HG03095 (cell line): ENCODE data around the gene IDH3G.
"Not testable (repeated sequence)": the region's sequence is repeated elsewhere in the genome, so short reads cannot be mapped to it uniquely, and the experiment has no call there.

Source experiments
- ATAC-seq: cut with Tn5 transposase; IDR thresholded peaks from one replicate; pipeline ENCODE4 v1.9.1; 2021; ENCODE audit warnings: moderate library complexity; ENCODE audit not compliant: unreplicated experiment

IDH3G gene

DNA sequence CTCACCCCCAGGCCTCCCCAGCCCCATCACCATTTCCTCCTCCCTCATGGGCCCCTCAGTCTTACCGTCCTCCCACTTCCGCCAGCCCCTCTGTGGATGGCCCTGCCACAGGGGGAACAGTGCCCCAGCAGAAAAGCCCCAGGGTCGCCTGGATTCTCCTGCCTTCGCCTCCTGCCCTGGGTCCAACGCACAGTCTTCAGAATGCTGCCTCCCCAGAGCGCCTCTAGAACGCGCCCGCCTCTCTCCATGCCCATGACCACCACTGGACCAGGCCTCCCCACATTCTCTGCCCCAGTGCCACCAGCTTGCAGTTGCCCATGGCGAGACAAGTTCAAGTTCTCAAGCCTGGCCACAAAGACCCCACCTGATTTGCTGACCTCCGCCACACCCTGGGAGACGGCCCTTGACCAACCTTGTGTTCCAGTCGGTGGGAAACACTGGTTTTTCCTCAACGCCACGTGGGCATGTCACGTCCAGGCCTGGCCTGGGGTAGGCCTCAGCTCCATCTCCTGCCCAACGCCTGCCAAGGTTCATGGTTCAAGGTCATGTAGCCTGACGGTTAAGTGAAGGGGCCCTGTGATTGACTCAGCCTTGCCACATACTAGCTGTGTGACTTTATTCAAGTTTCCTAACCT, 30.8 kb downstream of the IDH3G start:
- ATAC-seq: no peak

DNA sequence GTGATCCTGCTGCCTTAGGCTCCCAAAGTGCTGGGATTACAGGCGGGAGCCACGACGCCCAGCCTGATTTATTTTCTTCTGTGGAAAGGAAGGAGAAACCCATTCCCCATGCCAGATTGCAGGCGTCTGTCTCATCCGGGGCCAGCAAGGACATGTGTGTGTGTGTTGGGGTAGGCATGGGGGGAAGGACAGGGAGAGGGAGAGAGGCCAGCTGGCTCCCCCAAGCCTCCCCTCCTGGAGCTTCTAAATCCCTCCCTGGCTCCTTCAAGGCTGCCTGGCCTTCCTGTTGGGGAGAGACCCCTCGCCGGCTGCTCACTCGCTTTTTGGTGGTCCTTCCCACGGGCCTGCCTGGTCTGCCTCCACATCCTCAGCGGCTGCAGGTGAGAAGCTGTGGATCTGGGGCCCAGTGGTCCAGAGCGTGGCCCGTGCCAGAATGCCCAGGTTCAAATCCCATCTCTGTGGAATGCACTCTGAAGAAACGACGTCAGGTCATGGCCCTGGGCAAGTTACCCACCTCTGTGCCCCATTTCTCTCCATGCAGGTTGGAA, 31.5 kb downstream of the IDH3G start:
- ATAC-seq: no peak

DNA sequence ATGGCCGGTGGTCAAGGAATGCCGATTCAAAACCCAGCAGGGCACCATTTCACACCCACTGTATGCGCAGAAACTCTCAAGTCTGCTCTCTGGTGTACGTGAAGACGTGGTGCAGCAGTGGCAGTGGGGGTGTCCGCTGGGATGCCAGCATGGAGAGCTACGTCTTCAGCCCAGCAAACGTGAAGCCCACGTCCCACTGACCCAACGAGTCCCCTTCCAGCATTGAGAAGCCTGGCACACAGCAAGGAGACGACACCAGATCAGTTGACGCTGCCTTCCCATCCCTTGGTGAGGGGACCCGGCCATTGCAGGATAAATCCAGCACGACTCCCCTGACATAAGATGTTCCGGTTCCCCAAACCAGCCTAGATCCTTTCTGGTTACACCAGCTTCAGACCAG, 32.3 kb downstream of the IDH3G start:
- ATAC-seq: no peak

DNA sequence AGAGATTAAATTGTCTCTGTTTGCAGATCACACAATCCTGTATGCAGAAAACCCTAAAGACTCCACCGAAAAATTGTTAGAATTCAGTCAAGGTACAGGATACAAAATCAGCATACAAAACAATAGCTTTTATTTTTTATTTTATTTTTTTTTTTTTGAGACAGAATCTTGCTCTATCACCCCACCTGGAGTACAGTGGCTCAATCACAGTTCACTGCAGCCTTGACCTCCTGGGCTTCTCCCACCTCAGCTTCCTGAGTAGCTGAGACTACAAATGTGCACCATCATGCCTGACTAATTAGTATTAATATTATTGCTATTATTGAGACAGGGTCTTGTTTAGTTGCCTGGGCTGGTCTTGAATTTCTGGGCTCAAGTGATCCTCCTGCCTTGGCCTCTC, 39.0 kb downstream of the IDH3G start:
- ATAC-seq: no peak

DNA sequence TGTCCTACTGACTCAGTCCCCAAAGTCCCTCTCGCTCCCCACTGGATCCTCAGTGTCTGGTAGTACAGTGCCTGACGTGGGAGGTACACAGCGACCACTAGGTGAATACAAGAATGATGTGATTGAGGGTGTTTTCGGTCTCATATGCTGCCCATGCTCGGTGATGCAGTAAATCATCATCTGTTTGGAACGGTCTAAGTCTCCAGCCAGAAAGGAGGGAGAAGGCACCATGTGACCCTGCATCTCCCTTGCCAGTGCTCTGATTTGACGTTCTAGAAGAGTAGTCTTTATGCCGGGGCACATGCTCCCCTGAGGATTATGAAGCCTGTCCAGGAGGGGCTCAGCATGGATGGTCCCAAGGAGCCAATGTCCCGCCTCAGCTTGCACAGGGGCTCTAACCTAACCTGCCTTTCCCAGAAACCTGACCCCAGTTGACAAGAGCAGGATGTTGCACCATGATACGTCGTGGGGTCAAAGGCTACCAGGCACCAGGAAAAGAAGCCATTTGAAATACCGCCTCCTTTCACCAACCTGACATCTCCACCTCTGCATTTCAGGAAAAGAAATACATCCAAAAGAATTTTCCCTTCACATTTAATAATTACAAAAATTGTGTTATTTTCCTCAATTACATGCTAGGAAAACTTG, 43.9 kb downstream of the IDH3G start:
- no peak for ATAC-seq

DNA sequence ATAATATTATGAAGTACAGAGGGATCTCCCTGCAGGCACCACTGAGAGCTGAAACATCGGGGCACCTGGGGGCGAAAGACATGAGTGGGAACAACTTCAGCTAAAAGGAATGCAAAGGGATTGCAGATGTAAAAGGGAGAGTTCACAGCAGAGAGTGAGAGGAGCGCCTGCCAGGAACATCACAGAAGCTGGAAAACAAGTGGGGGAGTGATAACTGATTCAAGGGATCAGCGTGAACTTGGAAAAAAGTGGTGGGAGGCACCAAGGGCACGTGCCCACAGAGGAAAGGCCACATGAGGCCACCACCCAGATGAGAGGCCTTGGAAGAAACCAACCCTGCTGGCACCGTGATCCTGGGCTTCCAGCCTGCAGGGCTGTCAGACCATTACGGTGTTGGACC, 45.2 kb downstream of the IDH3G start:
- ATAC-seq: not testable (repeated sequence)

DNA sequence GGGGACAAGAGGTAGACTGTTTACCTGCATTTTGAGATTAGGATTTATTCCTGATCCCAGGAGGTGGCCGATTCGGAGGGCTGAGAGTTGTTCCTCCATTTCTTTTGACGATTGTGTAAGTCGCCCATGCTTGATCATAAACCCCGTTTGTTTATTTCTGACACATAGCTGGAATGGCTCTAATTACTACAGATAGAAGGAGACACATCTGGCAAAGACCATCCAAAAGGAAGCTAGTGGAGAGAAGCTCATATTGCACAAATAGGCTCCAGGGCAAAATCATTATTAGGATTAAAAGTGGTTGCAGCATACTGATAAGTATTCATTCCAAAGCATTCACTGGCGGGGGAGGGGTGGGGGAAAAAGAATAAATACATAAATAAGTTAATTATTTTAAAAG, 47.2 kb downstream of the IDH3G start:
- ATAC-seq: not testable (repeated sequence)

DNA sequence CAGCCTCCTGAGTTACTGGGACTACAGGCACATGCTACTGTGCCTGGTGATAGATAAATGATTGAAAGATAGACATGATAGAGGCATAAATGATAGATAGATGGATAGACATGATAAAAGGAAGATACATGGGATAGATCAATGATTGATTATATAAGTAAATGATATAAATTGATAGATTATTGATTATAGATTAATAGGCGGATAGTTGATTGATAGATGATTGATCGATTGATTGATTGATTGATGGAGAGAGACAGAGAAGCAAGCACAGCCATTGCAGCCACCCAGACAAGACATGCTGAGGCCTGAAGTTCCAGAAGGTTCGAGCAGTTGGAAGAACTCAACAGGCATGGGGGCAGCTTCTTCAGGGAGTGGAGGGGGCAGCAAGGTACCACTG, 47.8 kb downstream of the IDH3G start:
- no peak for ATAC-seq

DNA sequence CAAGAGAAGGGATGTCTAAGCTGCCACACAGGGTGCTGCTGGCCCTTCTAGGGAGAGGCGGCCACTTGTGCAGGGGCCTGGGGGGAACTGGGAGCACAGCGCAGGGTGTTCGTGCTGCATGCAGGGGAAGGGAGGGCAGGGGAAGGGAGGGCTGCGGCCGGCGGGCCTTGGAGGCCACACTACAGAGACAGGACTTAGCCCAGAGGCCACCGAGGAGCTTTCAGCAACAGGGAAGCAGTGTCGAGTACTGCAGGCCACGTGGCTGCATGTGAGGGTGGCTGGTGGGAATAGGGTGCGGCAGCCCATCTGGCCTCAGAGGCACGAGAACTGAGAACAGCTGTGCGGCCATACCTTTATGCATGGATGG, 49.1 kb downstream of the IDH3G start:
- ATAC-seq: not testable (repeated sequence)

DNA sequence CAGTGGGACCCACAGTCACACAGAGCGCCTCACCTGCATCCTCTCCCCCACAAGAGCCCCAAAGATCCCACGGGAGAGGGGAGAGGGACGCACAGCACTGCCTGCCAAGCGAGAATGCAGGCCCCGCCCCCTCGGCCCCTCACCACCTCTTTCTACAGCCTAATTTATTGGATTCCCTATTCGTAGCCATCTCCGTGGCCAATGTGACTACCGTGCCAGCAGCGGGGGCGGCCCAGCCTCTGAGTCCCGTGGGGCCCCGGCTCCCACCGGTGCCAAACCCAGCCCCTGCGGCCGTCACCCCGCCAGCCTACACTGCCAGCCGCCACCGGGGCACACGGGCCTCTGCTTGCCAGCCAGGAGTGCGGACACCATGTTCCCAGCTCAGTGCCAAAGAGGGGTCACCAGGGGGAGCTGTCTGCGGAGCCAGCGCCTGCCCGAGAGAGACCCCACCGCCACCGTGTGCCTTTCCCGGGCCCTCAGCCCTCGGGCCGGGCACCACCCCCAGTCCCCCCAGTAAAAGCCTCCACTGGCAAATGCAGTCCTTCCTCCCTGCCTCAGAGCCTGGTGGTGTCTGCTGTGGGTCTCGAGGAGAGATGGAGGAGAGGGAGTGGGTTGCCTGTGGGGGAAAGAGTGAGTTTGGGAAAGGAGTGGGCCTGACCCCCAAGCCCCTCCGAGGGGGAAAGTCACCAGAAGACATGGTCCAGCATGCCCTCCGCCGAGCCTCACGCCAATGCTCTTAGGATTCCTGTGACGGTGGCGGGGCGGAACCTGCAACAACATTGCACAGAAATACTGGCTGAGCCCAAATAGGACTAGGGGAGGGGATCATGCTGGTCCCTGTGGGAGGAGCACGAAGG, 49.7 kb downstream of the IDH3G start:
- ATAC-seq: no peak

DNA sequence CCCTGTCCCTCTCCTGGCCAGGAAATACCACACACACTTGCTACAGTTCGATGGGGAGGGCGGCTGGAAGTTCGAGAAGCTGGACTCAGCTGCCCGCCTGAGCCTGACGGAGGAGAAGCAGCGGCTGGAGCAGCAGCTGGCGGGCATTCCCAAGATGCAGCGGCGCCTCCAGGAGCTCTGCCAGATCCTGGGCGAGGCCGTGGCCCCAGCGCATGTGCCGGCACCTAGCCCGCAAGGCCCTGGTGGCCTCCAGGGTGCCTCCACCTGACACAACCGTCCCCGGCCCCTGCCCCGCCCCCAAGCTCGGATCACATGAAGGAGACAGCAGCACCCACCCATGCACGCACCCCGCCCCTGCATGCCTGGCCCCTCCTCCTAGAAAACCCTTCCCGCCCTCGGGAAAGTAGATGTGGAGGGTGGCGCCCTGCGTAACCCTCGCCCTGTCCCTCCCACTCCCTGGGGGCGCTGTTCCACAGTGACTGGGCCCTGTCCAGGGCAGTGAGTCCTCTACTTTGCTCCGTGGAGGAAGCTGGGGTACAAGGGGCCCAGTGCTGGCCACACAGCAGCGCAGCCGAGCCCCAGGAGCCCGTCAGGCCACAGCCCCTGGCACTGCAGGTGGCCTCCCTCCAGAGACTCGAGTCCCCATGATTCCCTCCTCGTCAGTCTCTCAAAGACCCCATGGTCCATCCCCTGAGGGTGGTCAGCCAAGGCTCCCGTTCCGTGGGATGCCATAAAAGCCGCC, 50.5 kb downstream of the IDH3G start:
- not testable (repeated sequence) for ATAC-seq

DNA sequence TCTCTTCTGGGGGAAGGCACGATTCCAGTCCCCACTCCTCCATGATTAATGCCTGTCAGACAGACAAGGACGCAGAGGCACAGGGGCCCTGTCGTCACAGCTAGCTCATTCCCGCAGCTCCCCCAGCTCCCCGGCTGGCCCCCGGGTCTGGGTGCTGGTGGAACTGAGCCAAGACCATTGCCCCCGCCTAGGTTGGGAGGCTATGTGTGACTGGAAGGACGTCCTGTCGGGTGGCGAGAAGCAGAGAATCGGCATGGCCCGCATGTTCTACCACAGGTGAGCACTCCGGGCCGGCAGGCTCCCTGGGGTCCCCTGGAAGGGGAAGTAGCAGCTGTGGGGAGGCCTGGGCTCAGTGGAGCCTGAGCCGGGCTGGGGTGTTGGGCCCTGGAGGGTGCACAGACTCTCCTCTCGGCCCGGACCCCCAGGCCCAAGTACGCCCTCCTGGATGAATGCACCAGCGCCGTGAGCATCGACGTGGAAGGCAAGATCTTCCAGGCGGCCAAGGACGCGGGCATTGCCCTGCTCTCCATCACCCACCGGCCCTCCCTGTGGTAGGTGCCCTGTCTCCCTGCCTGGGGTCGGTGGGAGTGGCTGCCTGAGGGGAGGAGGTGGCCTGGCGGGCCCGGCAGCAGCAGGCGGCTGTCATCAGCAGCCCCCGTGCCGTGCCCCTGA, 51.2 kb downstream of the IDH3G start:
- not testable (repeated sequence) for ATAC-seq

DNA sequence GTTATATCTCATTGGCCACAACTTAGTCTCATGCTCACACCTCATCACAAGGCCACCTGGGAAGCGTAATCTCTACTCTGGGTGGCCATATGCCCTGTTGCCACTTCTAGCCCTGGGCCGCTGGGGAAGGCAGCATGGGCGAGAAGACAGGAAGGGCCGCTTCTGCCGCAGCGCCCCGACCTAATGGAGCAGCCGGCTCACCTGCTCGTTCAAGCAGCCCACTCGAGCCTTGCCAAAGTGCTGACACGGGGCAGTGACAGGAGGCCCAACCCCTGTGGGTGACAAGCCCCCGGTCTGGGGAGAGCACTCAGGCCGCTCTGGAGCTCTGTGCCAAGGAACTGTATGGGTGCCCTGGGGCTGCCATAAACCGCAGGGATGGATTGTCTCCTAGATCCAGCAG, 52.1 kb downstream of the IDH3G start:
- not testable (repeated sequence) for ATAC-seq

DNA sequence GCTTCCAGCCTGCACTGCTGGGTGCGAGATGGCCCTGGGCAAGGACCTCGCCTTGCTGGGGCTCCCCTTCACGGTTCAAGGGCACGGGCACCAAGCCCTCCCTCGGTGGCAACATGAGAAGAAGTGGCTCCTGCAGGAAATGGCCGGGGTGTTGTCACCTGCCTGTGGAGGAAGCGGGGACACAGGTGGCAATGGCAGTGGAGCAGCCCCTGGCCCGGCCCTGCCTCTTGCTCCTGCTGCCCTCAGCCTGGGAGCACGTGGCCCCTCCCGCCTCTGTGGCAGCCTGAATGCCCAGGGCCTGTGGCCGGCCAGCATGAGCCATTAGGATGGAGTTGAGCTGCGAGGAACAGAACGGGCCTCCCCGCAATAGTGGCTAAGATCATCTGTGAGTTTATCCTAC, 52.7 kb downstream of the IDH3G start:
- ATAC-seq: no peak

DNA sequence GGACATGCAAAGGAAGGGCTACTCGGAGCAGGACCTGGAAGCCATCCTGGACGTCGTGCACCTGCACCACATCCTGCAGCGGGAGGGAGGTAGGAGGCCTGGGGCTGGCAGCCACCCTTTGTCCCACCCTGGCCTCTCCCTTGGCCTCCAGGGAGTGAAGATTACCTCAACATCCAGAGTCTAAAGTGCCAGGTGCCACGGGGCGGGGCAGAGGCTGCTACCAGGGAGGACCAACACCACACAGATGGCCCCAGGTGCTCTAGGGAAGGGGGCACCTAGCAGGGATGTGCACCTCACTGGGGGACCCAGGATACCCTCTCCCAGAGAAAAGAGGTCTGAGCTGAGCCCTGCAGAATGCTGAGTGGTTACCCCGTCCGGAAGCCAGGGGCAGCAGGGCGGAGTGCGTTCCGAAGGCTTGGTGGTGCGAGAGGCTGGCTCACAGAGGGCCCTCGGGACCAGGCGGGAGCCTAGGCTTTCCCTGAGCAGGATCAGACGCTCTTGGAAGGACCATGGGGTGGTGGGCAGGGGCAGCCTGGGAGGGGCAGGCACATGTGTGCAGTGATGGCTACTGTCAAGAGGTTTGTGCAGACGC, 53.4 kb downstream of the IDH3G start:
- no peak for ATAC-seq

DNA sequence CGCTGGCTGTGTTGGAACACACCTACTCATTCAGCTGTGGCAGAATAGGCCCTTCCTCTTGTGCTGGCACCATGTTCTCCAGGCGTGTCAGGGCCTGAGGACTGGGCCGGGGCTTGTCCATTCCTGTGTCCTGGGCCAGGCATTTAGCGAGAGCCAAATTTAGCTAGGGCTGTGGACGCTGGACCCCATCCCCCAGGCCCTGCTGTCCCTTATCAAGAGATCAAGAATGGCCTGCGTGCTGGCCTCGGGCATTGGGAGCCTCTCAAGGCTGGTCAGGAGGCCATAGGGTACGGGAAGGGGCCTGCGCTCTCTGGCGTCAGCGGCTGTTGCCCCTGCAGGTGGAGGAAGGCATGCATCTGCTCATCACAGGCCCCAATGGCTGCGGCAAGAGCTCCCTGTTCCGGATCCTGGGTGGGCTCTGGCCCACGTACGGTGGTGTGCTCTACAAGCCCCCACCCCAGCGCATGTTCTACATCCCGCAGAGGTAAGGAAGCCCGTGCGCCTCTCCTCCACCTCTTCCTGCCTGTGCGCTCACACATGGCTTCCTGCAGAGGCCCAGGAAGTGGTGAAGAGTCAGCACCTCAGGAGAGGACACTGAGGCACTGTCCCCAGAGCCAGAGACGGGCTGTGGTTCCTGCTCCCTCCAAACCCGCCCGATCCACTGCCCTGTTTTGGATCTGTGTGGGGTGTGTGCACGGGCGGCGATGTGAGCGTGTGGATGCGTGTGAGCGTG, 54.3 kb downstream of the IDH3G start:
- no peak for ATAC-seq

DNA sequence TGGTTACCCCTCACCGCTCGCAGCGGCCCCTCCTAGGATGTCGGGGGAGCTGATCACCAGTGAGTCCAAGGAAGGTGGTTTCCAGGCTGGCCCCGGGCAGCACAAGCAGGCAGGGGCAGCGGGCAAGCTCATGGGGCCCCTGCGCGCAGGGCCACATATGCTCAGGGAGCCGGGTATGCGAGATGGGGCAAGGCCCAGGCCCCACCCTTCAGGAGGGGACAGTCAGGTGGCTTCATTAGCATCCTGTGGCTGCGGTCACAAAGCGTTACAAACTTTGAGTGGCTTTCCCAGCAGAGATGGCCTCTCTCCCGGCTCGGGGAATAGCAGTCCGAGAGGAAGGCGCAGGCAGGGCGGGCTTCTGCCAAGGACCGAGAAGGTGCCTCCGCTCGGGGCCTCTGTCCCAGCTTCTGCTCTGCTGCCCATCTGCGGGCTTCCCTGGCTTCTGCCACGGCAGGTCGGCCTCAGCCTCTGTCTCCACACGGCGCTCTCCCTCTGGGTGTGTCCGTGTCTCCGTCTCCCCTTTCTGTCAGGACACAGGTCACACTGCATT, 56.0 kb downstream of the IDH3G start:
- no peak for ATAC-seq

DNA sequence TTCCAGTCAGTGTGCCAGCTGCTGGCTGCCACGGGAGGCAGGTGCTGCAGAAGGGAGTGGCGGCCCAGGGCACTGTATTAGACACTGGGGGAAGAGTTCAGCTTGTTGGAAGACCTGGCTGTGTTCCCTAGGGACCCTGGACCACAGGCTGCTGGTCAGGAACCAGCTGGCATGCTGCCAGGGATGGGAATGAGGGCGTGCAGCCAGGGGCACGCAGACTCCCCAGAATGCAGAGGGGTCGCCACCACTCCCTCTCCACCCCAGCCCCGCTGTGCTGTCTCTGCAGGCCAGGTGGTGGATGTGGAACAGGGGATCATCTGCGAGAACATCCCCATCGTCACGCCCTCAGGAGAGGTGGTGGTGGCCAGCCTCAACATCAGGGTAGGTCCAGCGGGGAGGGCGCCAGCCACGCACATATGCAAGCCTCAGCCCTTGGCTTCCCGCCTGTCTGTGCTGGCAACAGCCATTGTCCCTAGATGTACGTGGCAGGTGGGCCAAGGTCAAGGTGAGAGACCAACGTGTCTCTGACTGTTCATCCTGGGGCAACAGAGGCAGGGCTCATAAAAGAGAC, 57.2 kb downstream of the IDH3G start:
- no peak for ATAC-seq
